Pulmonary artery endothelial cell (primary cell): Measurements from ENCODE around the gene RAC3. TPM values are rescaled to one million over a fixed set of nuclear protein-coding genes. Genes with fewer than 3 reads are reported as not detected.
A peak's percentile ranks its signal among the peaks of the same experiment; 100 is the strongest.

Experiments
- DNase-seq: peaks from one replicate; pipeline ENCODE4 v3.0.0-alpha.2; 2011; ENCODE audit warnings: low read depth, low spot score
- total RNA-seq: library from RNA; depleted of rRNA; stranded (reverse); fragments of >200 nt; gene quantifications from 2 replicates; pipeline ENCODE4 v1.2.3, GENCODE V29; 2014

Gene RAC3
- total RNA-seq, 1 donor from 2014 or later = 45.4 TPM

DNA sequence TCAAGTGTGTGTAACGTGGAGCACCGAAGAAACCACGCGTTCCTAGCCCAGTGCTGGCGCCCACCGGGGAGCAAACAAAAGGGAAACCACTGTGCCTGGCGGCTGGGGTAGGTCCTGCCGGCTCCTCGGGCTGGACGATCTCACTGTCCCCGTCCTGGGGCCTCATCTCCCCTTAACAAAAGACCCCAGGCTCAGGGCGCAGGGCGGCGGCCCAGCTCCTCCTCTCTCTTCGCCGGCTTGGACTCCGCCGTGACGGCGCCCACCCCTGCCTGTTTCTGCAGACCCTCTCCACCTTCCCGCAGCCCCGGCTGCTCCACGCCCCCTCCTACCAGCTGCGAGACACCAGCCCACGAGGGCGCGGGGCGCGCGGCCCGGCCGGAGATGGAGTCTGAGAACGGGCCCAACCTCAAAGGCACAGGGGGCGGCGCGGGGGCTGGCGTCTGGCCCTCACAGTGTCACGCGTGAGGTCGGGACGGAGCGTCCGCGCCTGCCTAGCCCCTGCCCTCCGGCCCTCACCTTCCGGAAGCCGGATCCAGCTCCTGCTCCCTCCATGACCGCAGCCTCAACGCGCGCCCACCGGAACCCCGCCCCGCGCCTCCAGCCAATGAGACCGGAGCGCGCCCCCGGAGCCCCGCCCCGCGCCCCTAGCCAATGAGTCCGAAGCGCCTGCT lies 9.0 kb upstream of the RAC3 start, which contains the start of gene CENPX:
CENPX (minus strand) TSS at position 569 of the 671 bp plus-strand sequence; CDS start at position 552, 17 bp downstream.
- no peak for DNase-seq

DNA sequence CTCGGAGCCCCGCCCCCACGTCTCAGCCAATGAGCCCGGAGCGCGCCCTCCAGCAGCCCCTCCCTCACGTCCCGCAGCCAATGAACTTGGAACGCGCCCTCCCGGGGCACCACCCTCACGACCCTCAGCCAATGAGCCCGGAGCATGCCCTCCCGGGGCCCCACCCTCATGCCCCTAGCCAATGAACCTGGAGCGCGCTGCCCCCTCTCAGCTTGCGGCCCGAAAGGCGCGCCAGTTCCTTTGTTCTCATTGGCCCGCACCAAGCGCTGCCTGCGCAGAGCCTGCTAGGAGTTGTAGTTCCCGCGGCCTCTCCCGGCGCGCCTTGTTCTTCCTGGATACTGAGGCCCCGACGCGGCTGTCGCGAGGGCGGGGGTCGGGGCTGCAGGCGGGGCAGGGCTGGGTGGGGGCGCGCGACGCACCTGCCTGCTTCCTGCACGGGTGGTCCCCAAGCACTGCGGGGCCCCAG lies 8.5 kb upstream of the RAC3 start, which contains the start of gene LRRC45:
LRRC45 (plus strand) TSS at position 325 of the 466 bp plus-strand sequence. CDS start 339 bp downstream, outside the sequence.
- peak; percentile 98 for DNase-seq

DNA sequence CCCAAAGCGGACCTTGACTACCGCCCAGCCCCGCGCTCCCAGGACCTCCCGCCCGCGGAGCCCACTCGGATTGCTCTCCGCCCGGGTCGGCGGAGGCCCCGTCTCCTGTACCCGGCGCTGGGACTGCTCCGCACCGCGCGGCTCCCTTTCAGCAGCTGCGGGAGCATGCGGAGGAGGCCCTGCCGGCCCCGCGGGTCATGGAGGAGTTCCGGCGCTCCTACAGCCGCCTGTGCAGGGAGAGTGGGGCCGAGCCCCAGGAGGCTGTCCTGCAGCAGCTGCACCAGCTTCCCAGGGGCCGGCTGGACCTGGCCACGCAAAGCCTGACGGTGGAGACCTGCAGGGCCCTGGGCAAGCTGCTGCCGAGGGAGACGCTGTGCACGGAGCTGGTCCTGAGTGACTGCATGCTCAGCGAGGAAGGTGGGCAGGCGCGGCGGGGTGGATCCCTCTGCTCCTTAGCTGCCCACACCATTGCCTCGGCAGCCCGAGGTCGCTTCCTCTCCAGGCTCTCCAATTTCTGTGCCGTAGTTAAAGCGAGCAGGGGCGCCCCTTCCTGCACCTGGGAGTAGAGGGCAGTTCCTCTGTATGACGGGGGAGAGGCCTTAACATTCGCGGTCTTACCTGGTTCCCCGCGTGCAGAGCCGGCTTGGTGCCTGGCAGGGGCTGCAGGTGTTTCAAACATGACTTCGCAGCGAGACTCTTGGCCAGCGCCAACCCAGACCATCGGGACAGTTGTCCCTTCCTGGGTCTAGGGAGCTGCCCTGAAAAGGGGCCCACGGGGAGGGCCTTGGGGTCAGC lies 7.8 kb upstream of the RAC3 start:
- no peak for DNase-seq

DNA sequence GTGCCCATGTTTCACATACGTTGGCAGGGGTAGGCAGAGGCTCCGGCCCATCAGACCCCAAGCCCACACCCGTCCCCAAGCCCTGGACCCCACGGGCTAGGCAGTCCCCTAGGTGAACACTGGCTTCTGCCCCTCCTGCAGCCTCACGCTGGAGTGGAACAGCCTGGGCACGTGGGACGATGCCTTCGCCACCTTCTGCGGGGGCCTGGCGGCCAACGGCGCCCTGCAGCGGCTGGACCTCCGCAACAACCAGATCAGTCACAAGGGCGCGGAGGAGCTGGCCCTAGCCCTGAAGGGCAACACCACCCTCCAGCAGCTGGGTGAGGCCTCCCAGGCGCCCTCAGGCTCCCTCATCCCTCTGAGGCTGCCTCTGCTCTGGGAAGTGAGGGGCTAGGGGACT lies 6.6 kb upstream of the RAC3 start:
- no peak for DNase-seq

DNA sequence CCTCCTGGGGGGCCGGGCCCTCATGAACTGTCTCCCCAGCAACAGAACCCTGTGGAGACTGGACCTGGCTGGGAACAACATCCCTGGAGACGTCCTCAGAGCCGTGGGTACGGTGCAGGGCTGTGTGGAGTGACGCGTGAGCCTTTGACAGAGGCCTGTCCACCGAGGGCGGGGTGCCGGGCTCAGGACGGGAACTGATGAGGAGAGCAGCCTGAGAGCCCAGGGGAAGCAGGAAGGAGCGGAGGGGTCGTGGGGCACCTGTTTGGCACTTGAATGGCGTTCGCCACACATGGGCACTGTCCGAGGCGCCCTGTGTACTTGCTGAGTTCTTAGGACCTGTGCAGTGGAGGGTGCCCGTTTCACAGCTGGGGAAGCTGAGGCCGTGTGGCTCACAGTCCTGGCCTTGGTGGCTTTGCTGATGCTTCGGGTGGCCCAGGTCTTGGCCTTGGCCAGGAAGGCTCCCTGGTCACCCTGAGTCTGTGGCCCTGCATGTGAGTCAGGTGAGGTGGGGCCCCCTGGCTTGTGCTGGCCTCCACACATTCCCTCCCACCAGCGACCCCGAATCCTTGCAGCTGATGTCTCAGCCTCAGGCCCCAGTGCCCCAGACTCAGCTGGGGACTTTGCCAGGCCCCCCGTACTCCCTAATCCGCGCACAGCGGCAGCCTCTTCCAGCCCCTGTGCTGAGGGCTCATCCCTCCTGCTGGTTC lies 5.9 kb upstream of the RAC3 start:
- no peak for DNase-seq

DNA sequence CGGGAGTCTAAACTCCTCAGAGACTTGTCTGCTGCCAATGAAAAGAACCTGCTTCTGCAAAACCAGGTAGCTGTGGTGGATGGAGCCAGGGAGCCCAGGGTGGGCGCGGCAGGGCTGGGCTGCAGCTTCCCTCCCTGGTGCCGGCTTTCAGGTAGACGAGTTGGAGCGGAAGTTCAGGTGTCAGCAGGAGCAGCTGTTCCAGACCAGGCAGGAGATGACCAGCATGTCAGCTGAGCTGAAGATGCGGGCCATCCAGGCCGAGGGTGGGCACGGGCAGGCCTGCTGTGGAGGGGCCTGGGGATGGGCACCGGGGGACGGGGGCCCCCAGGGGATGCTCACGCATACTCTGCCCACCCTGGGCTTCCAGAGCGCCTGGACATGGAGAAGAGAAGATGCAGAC lies 3.2 kb upstream of the RAC3 start:
- no peak for DNase-seq

DNA sequence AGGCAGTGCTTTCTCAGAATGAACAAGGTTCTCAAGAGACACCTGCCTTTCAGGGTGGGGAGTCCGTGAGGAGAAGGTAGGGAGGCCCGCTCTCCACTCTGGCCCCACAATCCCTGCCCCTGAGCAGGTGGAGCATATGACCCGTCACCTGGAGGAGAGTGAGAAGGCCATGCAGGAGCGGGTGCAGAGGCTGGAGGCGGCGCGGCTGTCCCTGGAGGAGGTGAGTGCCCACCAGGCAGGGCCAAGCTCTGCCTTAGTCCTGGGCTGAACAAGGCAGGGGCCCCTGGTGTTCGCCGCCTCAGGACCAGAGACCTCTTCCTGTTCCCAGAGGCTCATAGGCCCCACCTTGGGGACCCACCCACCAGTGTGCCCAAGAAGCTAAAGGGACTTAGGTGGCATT lies 2.5 kb upstream of the RAC3 start:
- DNase-seq = no peak

DNA sequence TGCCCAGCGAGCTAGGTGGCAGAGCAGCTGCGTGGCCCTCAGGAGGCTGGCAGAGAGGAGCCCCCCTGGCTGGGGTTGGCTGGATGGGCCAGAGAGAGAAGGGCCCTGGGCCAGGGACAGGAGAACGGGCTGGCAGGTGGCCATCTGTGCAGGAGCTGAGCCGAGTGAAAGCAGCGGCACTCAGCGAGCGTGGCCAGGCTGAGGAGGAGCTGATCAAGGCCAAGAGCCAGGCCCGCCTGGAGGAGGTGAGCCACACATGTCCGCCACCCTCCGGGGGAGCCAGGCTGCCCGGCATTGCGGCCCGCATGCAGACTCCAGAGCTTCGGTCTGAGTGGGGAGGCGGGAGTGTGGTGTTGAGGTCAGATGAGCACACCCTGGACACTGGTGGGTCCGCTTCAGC lies 2.1 kb upstream of the RAC3 start:
- DNase-seq = no peak

DNA sequence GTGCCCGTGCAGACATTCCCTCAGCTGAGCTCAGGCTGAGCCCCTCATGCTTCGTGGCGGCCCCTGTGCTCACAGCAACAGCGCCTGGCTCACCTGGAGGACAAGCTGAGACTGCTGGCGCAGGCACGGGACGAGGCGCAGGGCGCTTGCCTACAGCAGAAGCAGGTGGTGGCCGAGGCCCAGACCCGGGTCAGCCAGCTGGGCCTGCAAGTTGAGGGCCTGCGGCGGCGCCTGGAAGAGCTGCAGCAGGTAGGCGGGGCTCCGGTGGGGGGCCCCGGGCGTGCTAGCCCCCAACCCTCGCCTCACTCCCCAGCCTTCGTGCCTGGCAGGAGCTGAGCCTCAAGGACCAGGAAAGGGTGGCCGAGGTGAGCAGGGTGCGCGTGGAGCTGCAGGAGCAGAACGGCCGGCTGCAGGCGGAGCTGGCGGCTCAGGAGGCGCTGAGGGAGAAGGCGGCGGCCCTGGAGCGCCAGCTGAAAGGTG lies 1.4 kb upstream of the RAC3 start:
- DNase-seq = no peak

DNA sequence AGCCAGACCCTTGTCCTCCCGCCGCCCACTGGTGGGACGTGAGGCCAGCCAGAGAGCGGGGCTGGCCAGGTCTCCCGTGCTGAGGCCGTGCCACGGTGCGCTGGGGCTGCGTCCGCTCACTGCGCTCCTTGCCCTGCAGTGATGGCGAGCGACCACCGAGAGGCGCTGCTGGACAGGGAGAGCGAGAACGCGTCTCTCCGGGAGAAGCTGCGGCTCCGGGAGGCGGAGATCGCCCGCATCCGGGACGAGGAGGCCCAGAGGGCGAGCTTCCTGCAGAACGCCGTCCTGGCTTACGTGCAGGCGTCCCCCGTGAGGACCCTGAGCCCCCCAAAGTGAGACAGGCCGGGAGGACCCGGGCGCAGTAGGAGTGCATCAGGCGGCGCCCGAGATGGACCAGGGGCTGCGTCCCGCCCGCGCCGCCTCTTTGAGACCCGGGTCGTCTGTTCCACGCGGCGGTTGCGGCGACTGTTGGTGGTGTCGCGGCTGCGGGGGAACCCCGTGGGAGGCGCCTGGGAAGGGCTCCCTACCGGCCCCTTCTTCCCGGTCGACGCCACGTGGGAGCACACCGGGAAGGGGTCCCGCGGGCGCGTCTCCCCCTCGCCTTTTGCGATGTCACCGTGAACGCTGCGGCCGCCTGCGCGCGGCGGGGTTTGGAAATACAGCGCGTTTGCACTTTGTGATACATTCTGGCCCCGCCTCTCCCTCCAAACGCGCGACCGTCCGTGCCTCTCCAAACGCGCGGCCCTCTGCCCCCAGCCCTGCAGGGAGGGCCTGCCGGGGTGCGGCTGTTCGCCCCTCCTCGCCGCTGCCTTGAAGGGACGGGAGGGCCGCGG lies 792 bp upstream of the RAC3 start:
- DNase-seq = peak; percentile 54

DNA sequence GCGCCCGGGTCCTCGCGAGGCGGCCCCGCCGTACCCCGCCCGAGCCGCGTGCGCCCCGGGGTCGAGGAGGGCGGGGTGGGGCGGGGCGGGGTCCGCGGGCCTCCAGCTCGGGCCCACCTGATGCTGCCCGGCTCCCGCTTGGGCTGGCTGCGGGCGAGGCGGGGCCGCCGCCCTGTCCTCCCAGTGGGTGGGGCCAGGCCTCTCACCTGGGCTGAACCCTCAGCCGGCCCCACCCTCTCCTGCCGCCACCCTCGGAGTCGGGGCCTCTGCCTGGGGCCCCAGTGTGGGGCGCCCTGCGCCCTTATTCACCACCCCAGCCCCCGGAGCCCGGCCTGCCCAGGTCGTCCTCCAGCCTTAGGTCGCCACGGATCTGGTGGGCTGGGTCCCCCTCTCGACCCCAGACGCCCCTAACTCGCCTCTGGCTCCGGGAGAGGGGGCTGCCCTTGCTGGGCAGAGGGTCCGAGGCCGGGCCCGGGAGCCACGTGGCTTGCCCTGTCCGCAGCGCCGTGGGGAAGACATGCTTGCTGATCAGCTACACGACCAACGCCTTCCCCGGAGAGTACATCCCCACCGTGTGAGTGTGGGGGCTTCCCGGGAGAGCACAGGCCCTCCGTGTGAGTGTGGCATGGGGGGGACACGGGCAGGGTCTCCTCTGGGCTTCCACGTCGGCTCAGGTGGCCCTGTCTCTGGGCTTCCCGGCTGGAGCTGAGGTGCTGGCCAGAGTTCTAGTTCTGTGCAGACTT lies 578 bp downstream of the RAC3 start:
- no peak for DNase-seq

DNA sequence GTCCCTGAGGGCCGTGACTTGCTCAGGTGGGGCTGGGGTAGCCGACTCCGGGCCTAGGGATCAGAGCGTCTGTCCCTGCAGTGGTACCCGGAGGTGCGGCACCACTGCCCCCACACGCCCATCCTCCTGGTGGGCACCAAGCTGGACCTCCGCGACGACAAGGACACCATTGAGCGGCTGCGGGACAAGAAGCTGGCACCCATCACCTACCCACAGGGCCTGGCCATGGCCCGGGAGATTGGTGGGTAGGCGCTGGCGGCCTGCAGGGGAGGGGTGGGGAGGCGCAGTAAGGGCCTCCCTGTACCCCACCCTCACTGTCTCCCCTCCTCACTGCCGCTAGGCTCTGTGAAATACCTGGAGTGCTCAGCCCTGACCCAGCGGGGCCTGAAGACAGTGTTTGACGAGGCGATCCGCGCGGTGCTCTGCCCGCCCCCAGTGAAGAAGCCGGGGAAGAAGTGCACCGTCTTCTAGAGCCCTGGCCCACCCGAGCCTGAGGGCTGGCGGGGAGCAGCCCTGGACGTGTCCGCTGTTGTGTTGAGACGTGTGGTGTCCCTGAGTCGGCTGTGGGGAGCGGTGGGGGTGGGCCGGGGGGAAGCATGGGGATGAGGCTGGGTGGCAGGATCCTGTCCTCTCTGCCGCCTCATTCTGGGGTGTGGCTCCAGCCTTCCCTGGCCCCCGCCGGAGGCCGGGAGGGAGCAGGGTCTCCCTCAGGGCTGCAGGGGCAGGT lies 2.0 kb downstream of the RAC3 start:
- no peak for DNase-seq

DNA sequence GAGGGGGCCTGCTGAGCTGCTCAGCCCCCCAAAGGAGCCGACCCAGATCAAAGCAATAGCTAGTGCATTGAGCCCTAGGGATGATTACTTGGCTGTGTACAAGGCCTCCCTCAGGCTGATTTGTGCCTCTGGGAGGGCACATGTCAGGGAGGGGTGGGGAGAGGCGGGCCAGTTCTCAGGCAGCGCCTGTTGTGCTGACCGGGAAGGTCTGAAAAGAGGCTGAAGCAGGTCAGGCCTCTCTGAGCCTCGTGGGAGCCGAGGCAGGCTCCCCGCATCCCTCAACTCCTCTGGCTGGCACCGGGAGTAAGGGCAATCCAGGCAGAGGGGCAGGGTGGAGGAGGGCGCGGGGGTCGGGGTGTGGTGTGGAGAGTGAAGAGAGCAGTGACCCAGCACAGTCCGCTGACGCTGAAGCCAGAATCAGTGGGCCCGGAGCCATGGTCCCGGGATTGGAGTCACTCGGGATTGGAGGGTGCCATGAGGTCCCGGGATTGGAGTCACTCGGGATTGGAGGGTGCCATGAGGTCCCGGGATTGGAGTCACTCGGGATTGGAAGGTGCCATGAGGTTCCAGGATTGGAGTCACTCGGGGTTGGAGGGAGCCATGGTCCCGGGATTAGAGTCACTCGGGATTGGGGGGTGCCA lies 3.0 kb downstream of the RAC3 start:
- no peak for DNase-seq

DNA sequence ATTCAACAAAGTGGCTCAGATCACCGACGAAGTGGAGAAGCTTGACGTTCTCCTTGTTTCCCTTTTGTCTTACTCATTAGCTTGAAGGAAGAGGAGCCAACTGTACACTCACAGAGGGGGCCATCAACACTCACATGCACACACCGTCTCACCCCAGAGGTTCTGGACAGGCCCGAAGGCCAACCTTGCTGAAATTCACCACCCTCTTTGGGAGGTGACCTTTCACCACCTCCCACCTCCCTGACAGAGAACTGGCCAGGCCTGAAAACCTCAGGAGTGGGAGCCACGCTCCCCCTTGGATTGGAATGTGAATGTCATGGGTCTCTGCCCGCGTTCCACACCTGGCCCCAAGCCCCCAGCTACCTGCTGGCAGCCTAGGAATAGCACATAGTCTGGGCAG lies 4.0 kb downstream of the RAC3 start:
- DNase-seq = no peak

DNA sequence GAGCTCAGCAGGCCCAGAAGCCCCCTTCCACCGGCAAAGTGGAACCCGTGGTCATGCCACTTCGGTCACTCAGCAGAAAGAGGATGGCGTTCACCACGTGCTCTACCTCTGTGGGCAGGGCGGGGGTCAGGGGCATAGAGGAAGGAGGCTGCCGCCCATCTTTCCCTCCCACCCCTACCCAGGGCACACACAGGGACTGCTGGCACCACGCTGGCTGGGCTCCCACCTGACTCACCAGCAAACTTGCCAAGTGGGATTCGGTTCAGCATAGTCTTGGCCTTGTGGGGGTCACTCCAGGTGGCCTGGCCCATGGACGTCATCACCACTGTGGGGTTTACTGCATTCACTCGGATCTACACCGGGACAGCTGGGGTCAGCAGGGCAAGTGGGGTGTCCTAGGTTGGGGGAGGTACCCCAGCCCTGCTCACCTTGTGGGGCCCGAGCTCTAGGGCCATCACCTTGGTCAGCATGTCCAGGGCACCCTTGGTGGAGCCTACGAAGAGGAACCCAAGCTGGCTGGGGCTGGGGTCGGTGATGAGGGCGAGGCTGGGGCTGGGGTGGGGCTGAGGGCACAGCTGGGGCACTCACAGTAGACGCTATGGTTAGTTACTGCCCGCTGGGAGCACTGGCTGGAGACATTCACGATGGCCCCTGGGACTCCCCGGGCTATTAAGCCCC lies 4.6 kb downstream of the RAC3 start:
- DNase-seq = no peak

DNA sequence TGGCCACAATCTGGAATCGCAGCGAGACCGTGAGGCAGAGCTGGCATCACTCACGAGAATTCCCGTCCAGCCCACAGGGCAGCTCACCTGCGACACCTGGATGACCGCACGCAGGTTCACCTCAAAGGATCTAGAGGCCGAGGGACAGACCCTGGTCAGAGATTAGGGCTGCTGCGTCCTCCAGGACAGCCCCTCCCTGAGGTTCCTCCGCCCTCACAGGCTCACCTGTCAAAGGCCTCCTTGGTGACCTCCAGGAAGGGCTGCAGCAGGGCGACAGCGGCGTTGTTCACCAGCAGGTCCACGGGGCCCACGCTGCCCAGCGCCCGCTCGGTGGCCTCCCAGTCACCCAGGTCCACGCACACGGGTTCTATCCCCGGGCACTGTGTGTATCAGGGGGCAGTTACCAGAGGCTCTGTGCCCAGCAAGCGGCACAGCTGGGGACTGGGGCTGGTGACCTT lies 5.2 kb downstream of the RAC3 start:
- no peak for DNase-seq

DNA sequence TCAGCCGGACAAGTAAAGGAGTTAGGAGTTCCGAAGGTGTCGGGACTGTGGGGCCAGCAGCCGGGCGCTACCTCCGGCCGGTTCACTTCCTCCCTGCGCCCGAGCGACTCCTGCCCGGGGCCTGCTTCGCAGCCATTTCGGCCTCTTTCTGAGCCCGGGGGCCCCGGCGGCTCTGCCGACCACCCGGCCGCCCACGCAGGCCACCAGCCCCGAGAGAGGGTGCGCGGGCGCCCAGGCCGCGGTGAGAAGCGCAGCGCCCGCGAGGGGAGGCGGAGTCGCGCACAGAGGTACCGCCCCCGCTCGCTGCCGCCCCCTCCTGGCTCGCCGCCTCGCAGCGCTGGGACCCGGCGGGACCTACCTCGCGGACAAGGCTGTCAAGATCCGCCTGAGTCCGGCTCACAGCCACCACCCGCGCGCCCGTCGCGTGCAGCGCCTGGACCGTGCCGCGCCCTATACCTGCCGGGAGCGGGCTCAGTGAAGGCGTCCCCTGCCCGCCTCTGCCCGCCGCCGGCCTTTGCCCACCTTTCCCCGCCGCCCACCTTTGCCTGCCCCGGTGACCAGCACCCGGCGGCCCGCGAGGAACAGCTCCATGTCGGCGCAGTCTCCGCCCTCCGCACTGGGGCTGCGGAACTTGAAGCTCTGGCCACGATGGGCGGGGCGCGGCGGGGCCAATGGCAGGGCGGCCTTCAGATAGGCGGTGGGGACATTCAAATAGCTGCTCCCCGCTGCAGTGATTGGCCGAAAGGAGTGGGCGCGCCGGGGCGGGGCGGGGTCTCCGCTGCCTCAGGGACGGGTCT lies 5.8 kb downstream of the RAC3 start, which contains the start of gene DCXR:
DCXR (minus strand) TSS at position 606 of the 797 bp plus-strand sequence; CDS start at position 591, 15 bp downstream.
- peak; percentile 80 for DNase-seq

DNA sequence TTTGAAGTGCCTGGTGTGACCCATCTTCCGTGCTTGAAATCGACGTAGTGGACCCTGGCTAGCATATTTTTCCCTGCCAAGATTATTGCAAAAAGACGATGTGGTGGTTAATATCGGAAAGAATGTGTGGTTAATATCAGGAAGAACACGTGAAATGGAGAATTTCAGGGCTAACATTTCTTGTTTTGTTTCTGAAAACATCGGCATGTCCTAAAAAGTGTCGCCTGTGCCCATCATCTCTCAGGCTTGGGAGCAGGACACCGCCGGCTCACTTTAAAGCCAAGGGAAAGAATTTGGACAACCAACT lies 6.4 kb downstream of the RAC3 start:
- no peak for DNase-seq
